Transverse colon (tissue), 4 donors: ENCODE data around the gene PLBD2. TPM values are rescaled to one million over a fixed set of nuclear protein-coding genes. Genes with fewer than 3 reads are reported as not detected.

Experiments used
- DNase-seq: peaks from one replicate; pipeline ENCODE4 v3.0.0-alpha.2; 2019
- H3K27ac ChIP-seq, 4 donors: fragments of 200-600 bp; sonication (generic); 2 replicates each; pipeline ENCODE4 v1.5.1; 2016 to 2018; ENCODE audit warnings: inconsistent platforms in 4 of 4
- H3K27me3 ChIP-seq: fragments of 200-600 bp; sonication (generic); 2 replicates; pipeline ENCODE4 v1.5.1; 2017; ENCODE audit warnings: inconsistent platforms
- H3K36me3 ChIP-seq, 4 donors: fragments of 200-600 bp; sonication (generic); 2 replicates each; pipeline ENCODE4 v1.5.1; 2017 to 2019; ENCODE audit warnings: inconsistent platforms in 4 of 4
- H3K4me1 ChIP-seq, 4 donors: fragments of 200-600 bp; sonication (generic); 2 replicates each; pipeline ENCODE4 v1.5.1; 2017 to 2020; ENCODE audit warnings: inconsistent platforms in 4 of 4
- H3K4me3 ChIP-seq, 4 donors: fragments of 200-600 bp; sonication (generic); 1 replicate in 1 of 4; 2 replicates in 3 of 4; pipeline versions ENCODE4 v1.5.1 to v1.6.1; 2017 to 2019; ENCODE audit warnings: inconsistent platforms in 4 of 4
- H3K9me3 ChIP-seq, 2 donors: fragments of 200-600 bp; sonication (generic); 2 replicates each; pipeline ENCODE4 v1.5.1; 2017 to 2019; ENCODE audit warnings: inconsistent platforms in 2 of 2
- EP300 ChIP-seq: sonication (generic); formaldehyde crosslinking; IDR thresholded peaks from one replicate; pipeline ENCODE4 v1.6.1; 2017; ENCODE audit warnings: antibody characterized with exemption, low read depth
- POLR2A ChIP-seq: fragments of 450-650 bp; IDR thresholded peaks from one replicate; pipeline ENCODE4 v1.6.1; 2016; ENCODE audit warnings: antibody characterized with exemption, mild to moderate bottlenecking, moderate library complexity
- POLR2AphosphoS5 ChIP-seq, 3 donors: sonication (generic); formaldehyde crosslinking; IDR thresholded peaks; one replicate each; pipeline ENCODE4 v1.6.1; 2016; ENCODE audit warnings: antibody characterized with exemption in 3 of 3
- WGBS, 2 donors: methylation state at CpG; one replicate each; pipeline ENCODE4 v1.1.5; 2018; ENCODE audit warnings: low coverage in 1 of 2; 5-methylcytosine and 5-hydroxymethylcytosine counted together
- in situ Hi-C, 4 donors: fragments of 200-750 bp; cut with MboI; loops; one replicate each; pipeline versions ENCODE4 v1.15.0 to v1.15.1; 2017; ENCODE audit warnings: low sequenced_read_pairs in 3 of 4, low pct_ligation_motif_present in 1 of 4, low pct_unique_long_range_greater_than_20kb in 1 of 4
- intact Hi-C: fragments of 100-400 bp; cut with DNase I; formaldehyde crosslinking; loops from one replicate; pipeline ENCODE4 v1.15.1; 2023; ENCODE audit warnings: low total_unique reads
- total RNA-seq, 4 donors: library from RNA; depleted of rRNA; stranded (reverse); fragments of >200 nt; gene quantifications; one replicate each; pipeline ENCODE4 v1.1.0, GENCODE V29; 2016
- TF ChIP-seq, protein P1 (sequence below), 5 experiments: fragments of 200-600 bp in 3 of 5; fragments of 450-650 bp in 2 of 5; sonication (generic) in 3 of 5; IDR thresholded peaks; 1 replicate in 2 of 5; 2 replicates in 3 of 5; pipeline ENCODE4 v1.5.1; 2016 to 2017; ENCODE audit warnings: antibody characterized with exemption in 5 of 5, inconsistent platforms in 3 of 5, mild to moderate bottlenecking in 2 of 5, moderate library complexity in 1 of 5

The PLBD2 gene
- total RNA-seq, 4 donors from 2014 or later, result 12.3 to 27.5 (median 19.0) TPM

DNA sequence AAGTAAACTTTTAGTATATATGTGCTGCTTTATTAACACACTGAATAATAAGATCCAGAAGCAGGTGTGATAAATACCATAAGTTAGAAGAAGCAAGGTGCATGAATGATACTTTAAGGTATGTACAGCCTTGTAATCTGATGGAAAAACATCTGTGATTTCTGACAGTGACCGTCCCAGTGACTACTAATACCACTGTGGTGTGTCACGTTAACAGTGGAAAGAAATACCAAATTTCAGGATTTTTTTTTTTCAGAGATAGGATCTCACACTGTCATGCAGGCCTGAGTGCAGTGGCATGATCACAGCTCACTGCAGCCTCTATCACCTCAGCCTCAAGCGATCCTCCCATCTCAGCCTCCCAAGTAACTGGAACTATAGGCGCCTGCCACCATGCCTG lies 23.8 kb downstream of the PLBD2 start:
- no peak overlapping the region for H3K4me3 ChIP-seq
- H3K4me1 ChIP-seq, result no peaks in the 10 kb centered on the region
- H3K27me3 ChIP-seq, result no peaks in the 10 kb centered on the region
- intact Hi-C loops (no loop called here), in situ Hi-C loops (no loop called here)
- no peak overlapping the region for H3K27ac ChIP-seq
- H3K36me3 ChIP-seq, result peaks cover 0 to 3% (median 0%) of the 10 kb centered on the region in 4 donors
- DNase-seq, result no peak
- TF ChIP-seq EP300, result no peak
- TF ChIP-seq, protein P1, sequence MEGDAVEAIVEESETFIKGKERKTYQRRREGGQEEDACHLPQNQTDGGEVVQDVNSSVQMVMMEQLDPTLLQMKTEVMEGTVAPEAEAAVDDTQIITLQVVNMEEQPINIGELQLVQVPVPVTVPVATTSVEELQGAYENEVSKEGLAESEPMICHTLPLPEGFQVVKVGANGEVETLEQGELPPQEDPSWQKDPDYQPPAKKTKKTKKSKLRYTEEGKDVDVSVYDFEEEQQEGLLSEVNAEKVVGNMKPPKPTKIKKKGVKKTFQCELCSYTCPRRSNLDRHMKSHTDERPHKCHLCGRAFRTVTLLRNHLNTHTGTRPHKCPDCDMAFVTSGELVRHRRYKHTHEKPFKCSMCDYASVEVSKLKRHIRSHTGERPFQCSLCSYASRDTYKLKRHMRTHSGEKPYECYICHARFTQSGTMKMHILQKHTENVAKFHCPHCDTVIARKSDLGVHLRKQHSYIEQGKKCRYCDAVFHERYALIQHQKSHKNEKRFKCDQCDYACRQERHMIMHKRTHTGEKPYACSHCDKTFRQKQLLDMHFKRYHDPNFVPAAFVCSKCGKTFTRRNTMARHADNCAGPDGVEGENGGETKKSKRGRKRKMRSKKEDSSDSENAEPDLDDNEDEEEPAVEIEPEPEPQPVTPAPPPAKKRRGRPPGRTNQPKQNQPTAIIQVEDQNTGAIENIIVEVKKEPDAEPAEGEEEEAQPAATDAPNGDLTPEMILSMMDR (IDR thresholded peaks at IDR 0.05), result no peak
- TF ChIP-seq POLR2A, result no peak
- no peak for TF ChIP-seq POLR2AphosphoS5 (IDR thresholded peaks at IDR 0.05)
- no peaks in the 10 kb centered on the region for H3K9me3 ChIP-seq
- 95 to 100% methylated on average over 2 to 4 of the region's 4 CpGs for WGBS, 2 donors

DNA sequence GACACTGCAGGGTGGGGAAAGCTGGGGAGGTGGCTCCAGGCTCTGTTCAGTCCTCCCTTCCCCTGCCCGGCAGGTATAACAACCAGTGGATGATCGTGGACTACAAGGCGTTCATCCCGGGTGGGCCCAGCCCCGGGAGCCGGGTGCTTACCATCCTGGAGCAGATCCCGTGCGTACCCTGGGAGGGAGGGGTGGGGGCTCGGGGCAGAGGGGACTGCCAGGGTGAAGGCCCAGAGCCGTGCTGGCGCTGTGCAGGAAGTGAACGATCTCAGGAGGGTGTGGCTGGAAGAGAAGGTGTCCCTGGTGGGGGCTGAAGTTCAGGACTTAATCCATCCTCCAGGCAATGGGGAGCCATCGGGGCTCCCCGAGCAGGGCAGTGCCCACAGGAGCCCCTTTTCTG lies 26.4 kb downstream of the PLBD2 start:
- Histone ChIP-seq H3K27me3 (no peaks in the 10 kb centered on the region), H3K27ac (no peak overlapping the region), H3K9me3 (no peaks in the 10 kb centered on the region), H3K4me1 (no peaks in the 10 kb centered on the region), H3K36me3 (peaks cover 0 to 3% (median 0%) of the 10 kb centered on the region in 4 donors), H3K4me3 (no peak overlapping the region)
- DNase-seq, result no peak
- intact Hi-C loops, result no loop called here
- 83% methylated on average over 14 of the region's 14 CpGs; no CpG with 5 or more reads in 1 of the 2 donors for WGBS, 2 donors
- TF ChIP-seq POLR2AphosphoS5 (IDR thresholded peaks at IDR 0.05) (no peak), EP300 (no peak), POLR2A (no peak)
- TF ChIP-seq, protein P1 (IDR thresholded peaks at IDR 0.05), result no peak
- in situ Hi-C loops, result no loop called here

DNA sequence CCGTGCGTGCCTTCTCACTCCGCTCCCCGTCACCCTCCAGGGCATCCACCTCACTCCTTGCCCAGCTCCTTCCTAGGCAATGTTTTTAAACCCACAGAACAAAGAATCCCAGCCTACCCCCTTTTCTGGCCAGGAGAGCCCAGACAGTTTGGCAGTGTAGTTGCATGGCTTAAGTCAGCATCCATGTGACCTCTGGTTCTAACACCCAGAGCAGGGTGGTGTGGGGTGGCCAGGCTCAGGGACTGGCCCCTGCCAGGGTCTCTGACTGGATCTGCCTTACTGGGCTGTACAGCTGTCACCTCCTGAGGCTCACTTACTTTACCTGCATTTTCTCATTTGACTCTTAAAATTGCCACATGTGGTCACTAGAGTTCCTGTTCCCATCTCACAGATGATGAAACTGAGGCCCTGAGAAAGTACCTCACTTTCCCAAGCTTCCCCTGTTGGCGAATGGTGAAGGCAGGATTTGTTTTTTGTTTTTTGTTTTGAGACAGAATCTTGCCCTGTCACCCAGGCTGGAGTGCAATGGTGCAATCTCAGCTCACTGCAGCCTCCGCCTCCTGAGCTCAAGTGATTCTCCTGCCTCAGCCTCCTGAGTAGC lies 27.0 kb downstream of the PLBD2 start:
- no peak for DNase-seq
- H3K27ac ChIP-seq, result no peak overlapping the region
- in situ Hi-C loops, result no loop called here
- TF ChIP-seq POLR2A, result no peak
- TF ChIP-seq, protein P1 (IDR thresholded peaks at IDR 0.05), result no peak
- TF ChIP-seq EP300, result no peak
- no peak for TF ChIP-seq POLR2AphosphoS5 (IDR thresholded peaks at IDR 0.05)
- H3K36me3 ChIP-seq, result peaks cover 0 to 3% (median 0%) of the 10 kb centered on the region in 4 donors
- intact Hi-C loops, result no loop called here
- H3K9me3 ChIP-seq, result no peaks in the 10 kb centered on the region
- H3K27me3 ChIP-seq, result no peaks in the 10 kb centered on the region
- H3K4me1 ChIP-seq, result no peaks in the 10 kb centered on the region
- H3K4me3 ChIP-seq, result no peak overlapping the region
- 73 to 95% methylated on average over 2 to 6 of the region's 6 CpGs for WGBS, 2 donors

DNA sequence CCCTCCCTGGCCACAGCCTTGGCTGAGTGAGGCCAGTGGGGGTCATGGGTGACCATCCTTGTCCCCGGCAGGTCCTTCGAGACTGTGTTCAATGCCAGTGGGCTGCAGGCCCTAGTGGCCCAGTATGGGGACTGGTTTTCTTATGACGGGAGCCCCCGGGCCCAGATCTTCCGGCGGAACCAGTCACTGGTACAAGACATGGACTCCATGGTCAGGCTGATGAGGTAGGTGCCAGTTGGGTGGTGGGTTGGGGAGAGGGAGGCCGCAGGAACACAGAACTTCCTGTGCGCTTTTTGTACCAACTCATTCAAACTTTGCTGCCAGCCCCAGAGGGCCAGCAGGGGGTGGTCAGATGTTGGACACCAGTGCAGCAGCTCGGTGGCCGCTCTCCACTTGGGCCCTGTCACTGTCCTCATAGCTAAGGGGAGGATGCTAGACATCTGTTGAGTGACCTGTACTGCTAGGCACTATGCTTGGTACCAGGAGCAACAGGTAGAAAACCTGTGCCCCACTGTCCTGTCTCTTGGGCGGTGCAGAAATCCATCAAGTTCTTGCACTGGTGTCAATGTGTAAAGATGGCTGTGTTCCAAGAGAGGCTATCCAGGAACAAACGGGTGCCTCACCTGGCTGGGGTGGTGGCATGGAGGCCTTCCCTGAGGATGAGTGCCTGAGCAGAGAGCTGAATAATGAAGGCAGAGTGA lies 28.6 kb downstream of the PLBD2 start:
- H3K27ac ChIP-seq, result no peak overlapping the region
- no peak overlapping the region for H3K4me3 ChIP-seq
- no peaks in the 10 kb centered on the region for H3K9me3 ChIP-seq
- intact Hi-C loops, result no loop called here
- no peaks in the 10 kb centered on the region for H3K4me1 ChIP-seq
- in situ Hi-C loops, result no loop called here
- H3K27me3 ChIP-seq, result no peaks in the 10 kb centered on the region
- WGBS, 2 donors, result 98% methylated on average over 12 of the region's 12 CpGs; no CpG with 5 or more reads in 1 of the 2 donors
- no peak for DNase-seq
- TF ChIP-seq, protein P1 (IDR thresholded peaks at IDR 0.05), result no peak
- H3K36me3 ChIP-seq, result peaks cover 0 to 3% (median 0%) of the 10 kb centered on the region in 4 donors
